ENCODE measurements around the gene TAAR6. TPM values are rescaled to one million over a fixed set of nuclear protein-coding genes. Genes with fewer than 3 reads are reported as not detected.

TAAR6 gene
- not detected in 2 replicates for polyA plus RNA-seq

GRCh38 chr6:132570221-132570777, at the start of gene TAAR6:
Gene TAAR6, plus strand, starts transcription at chr6:132570322. Its CDS starts 0 bp downstream, at chr6:132570322.

GRCh38 chr6:132537977-132538376, 32.1 kb upstream of the TAAR6 start, which contains the start of gene TAAR9:
Gene TAAR9, plus strand, starts transcription at chr6:132538277. Its CDS starts 13 bp downstream, at chr6:132538290.

GRCh38 chr6:132552372-132552771, 17.8 kb upstream of the TAAR6 start, which contains the start of gene TAAR8:
Gene TAAR8, plus strand, starts transcription at chr6:132552672. Its CDS starts 21 bp downstream, at chr6:132552693.

GRCh38 chr6:132589454-132589853, 19.3 kb downstream of the TAAR6 start, which contains the start of gene TAAR5:
Gene TAAR5, minus strand, starts transcription at chr6:132589741. Its CDS starts 55 bp downstream, at chr6:132589686.

Other genes starting within 250 kb of the TAAR6 start
- 2.4 TPM in 1 of 2 replicates, not detected in the other for gene MOXD1, start 168.8 kb upstream of the TAAR6 start, polyA plus RNA-seq
- gene STX7, start 57.2 kb upstream of the TAAR6 start, polyA plus RNA-seq = 5.6 and 25.0 TPM in 2 replicates
- not detected in 2 replicates for gene TAAR9, start 32.0 kb upstream of the TAAR6 start, polyA plus RNA-seq
- gene TAAR8, start 17.6 kb upstream of the TAAR6 start, polyA plus RNA-seq = not detected in 2 replicates
- gene TAAR5, start 19.4 kb downstream of the TAAR6 start, polyA plus RNA-seq = not detected in 2 replicates
- not detected in 2 replicates for gene TAAR2, start 54.0 kb downstream of the TAAR6 start, polyA plus RNA-seq
- gene TAAR1, start 88.9 kb downstream of the TAAR6 start, polyA plus RNA-seq = not detected in 2 replicates
- gene VNN1, start 143.7 kb downstream of the TAAR6 start, polyA plus RNA-seq = 1.6 and 2.5 TPM in 2 replicates
- not detected in 2 replicates for gene VNN2, start 187.6 kb downstream of the TAAR6 start, polyA plus RNA-seq
- gene SLC18B1, start 228.3 kb downstream of the TAAR6 start, polyA plus RNA-seq = 27.9 and 34.0 TPM in 2 replicates
- 342 and 394 TPM in 2 replicates for gene RPS12, start 244.2 kb downstream of the TAAR6 start, polyA plus RNA-seq